ENCODE results near the gene NRG2.

- TF ChIP-seq POLR2AphosphoS5 (IDR thresholded peaks at IDR 0.05; ENCODE audit: low read depth, low read length) (no peak), MAX (IDR thresholded peaks at IDR 0.05) (peak; percentile 18; the same call in 1 of the 2 replicates), CTCF (IDR thresholded peaks at IDR 0.05; ENCODE audit: control extremely low read depth in 1 of 3, insufficient read depth in 1 of 3, low read depth in 1 of 3, low read length in 3 of 3) (no peak), FOSL1 (IDR thresholded peaks at IDR 0.05; ENCODE audit: insufficient read depth, low read depth, low read length) (no peak), ASH2L (IDR thresholded peaks at IDR 0.05; ENCODE audit: low read length) (peak; percentile 34), CEBPB (IDR thresholded peaks at IDR 0.05; ENCODE audit: low read depth, low read length) (no peak), POU5F1 (IDR thresholded peaks at IDR 0.05; ENCODE audit: low read depth, low read length) (no peak), EP300 (IDR thresholded peaks at IDR 0.05; ENCODE audit: borderline replicate concordance in 1 of 2, low read depth in 2 of 2, low read length in 2 of 2) (no peak), SIN3A (conservative IDR thresholded peaks at IDR 0.05 in 1 of 2, IDR thresholded peaks at IDR 0.05 in 1 of 2; ENCODE audit: low read depth in 1 of 2, low read length in 2 of 2) (no peak; a peak in 1 of 4 replicates), TEAD4 (IDR thresholded peaks at IDR 0.05; ENCODE audit: low read depth, low read length) (no peak), EZH2 (IDR thresholded peaks at IDR 0.05; ENCODE audit: low read depth, low read length, severe bottlenecking) (no peak), SP1 (IDR thresholded peaks at IDR 0.05; ENCODE audit: low read depth, low read length) (no peak), TCF12 (IDR thresholded peaks at IDR 0.05; ENCODE audit: low read depth, low read length) (no peak)
These were observed 194.5 kb downstream of the NRG2 start for GRCh38 chr5:139848508-139849100.

All from H1 (cell line).